OCI-LY1 (cell line): ENCODE data around the gene RNF19B.

Source experiments
- CTCF ChIP-seq: fragments of 200-600 bp; sonication (generic), shearing (Covaris generic); IDR thresholded peaks from 2 replicates; pipeline ENCODE4 v1.5.1; 2017; ENCODE audit warnings: mild to moderate bottlenecking, antibody characterized with exemption, low read length, moderate library complexity, mixed read lengths
- EZH2 ChIP-seq: fragments of 200-600 bp; sonication (generic), shearing (Covaris generic); IDR thresholded peaks from 2 replicates; pipeline ENCODE4 v1.8.0; 2017; ENCODE audit warnings: borderline replicate concordance, mixed run types, mild to moderate bottlenecking, antibody characterized with exemption, low read length, moderate library complexity, mixed read lengths

- no peak for TF ChIP-seq CTCF
- no peak for TF ChIP-seq EZH2
Measured at GRCh38 chr1:32888134-32888533, 76.5 kb downstream of the RNF19B start.
